IMR-90 (cell line): Measurements from ENCODE around the gene C7orf57. TPM values are rescaled to one million over a fixed set of nuclear protein-coding genes. Genes with fewer than 3 reads are reported as not detected.

Experiments
- ATAC-seq: fragments of 200-7000 bp; cut with Tn5 transposase; 2 replicates; pipeline ENCODE4 v1.9.1; 2020; ENCODE audit warnings: low read depth, mild to moderate bottlenecking, moderate library complexity
- BruUV-seq: library from RNA; stranded (reverse); fragments of 400-500 nt; replicated peaks from 2 replicates; lab custom pipeline; 2021; lab: Mats Ljungman, UMichigan
- CTCF ChIA-PET: fragments of 300-600 bp; formaldehyde crosslinking; extraction: SDS; loops from one replicate; lab custom pipeline; 2021; ENCODE audit warnings: antibody characterized with exemption; lab: Yijun Ruan, JAX
- POLR2A ChIA-PET: fragments of 300-600 bp; sonication (Branson Sonifier 250); formaldehyde crosslinking; loops from one replicate; lab custom pipeline; 2022; ENCODE audit warnings: antibody characterized with exemption; ENCODE audit not compliant: unreplicated experiment; lab: Charles Lee
- DNase-seq: peaks from one replicate; pipeline ENCODE4 v3.0.0; 2013
- H2AFZ ChIP-seq: replicated peaks from 2 replicates; pipeline ENCODE3; 2013; ENCODE audit warnings: low read length, mild to moderate bottlenecking; ENCODE audit not compliant: poor library complexity
- H2AK5ac ChIP-seq: 2 replicates; pipeline ENCODE4 v1.6.1; 2013; ENCODE audit warnings: low read depth, low read length, inconsistent platforms
- H2AK9ac ChIP-seq: replicated peaks from 2 replicates; pipeline ENCODE3; 2013; ENCODE audit warnings: mild to moderate bottlenecking, low read depth, low read length, moderate library complexity; ENCODE audit not compliant: poor library complexity
- H2BK120ac ChIP-seq: 2 replicates; pipeline ENCODE4 v1.6.1; 2013; ENCODE audit warnings: low read depth, low read length, inconsistent platforms
- H2BK15ac ChIP-seq: 3 replicates; pipeline ENCODE4 v1.6.1; 2013; ENCODE audit warnings: low read depth, low read length, inconsistent platforms
- H2BK20ac ChIP-seq: 2 replicates; pipeline ENCODE4 v1.6.1; 2013; ENCODE audit warnings: low read depth, mild to moderate bottlenecking, inconsistent platforms, low read length, moderate library complexity
- H2BK5ac ChIP-seq: 2 replicates; pipeline ENCODE4 v1.6.1; 2013; ENCODE audit warnings: mild to moderate bottlenecking, low read depth, low read length, inconsistent platforms; ENCODE audit not compliant: poor library complexity, severe bottlenecking
- H3K14ac ChIP-seq: replicated peaks from 2 replicates; pipeline ENCODE4 v1.6.1; 2013; ENCODE audit warnings: low read depth, low read length, inconsistent platforms
- H3K18ac ChIP-seq: 2 replicates; pipeline ENCODE4 v1.6.1; 2013; ENCODE audit warnings: low read depth, low read length, control low read depth
- H3K23ac ChIP-seq: 2 replicates; pipeline ENCODE4 v1.6.1; 2013; ENCODE audit warnings: low read depth, low read length, inconsistent platforms
- H3K27ac ChIP-seq: 2 replicates; pipeline ENCODE4 v1.5.1; 2013; ENCODE audit warnings: mild to moderate bottlenecking, control low read depth, low read length; ENCODE audit not compliant: insufficient read depth
- H3K27me3 ChIP-seq: 2 replicates; pipeline ENCODE4 v1.6.1; 2013; ENCODE audit warnings: low read length; ENCODE audit not compliant: control insufficient read depth, insufficient read depth
- H3K36me3 ChIP-seq: 2 replicates; pipeline ENCODE4 v1.6.1; 2013; ENCODE audit warnings: low read length, mixed read lengths; ENCODE audit not compliant: control insufficient read depth, insufficient read depth
- H3K4ac ChIP-seq: 2 replicates; pipeline ENCODE4 v1.6.1; 2013; ENCODE audit warnings: low read depth, low read length, inconsistent platforms
- H3K4me1 ChIP-seq: 2 replicates; pipeline ENCODE4 v1.6.1; 2013; ENCODE audit warnings: low read length, mixed read lengths; ENCODE audit not compliant: control insufficient read depth, insufficient read depth
- H3K4me2 ChIP-seq: 2 replicates; pipeline ENCODE4 v1.6.1; 2013; ENCODE audit warnings: low read depth, mild to moderate bottlenecking, control low read depth, low read length, moderate library complexity
- H3K4me3 ChIP-seq: 2 replicates; pipeline ENCODE4 v1.5.1; 2013; ENCODE audit warnings: low read depth, mild to moderate bottlenecking, control low read depth, low read length, moderate library complexity; ENCODE audit not compliant: insufficient read depth
- H3K56ac ChIP-seq: 2 replicates; pipeline ENCODE4 v1.6.1; 2013; ENCODE audit warnings: low read length, inconsistent platforms; ENCODE audit not compliant: insufficient read depth; ENCODE audit errors: extremely low read depth
- H3K79me1 ChIP-seq, 2 experiments: 2 replicates each; pipeline ENCODE4 v1.6.1; 2013; ENCODE audit warnings: low read length in 2 of 2, inconsistent platforms in 1 of 2, low read depth in 1 of 2
- H3K9ac ChIP-seq: 2 replicates; pipeline ENCODE4 v1.6.1; 2013; ENCODE audit warnings: low read depth, low read length, control low read depth
- H3K9me1 ChIP-seq: 2 replicates; pipeline ENCODE4 v1.6.1; 2013; ENCODE audit warnings: low read length, inconsistent platforms; ENCODE audit not compliant: insufficient read depth
- H3K9me3 ChIP-seq: 2 replicates; pipeline ENCODE4 v1.6.1; 2013; ENCODE audit warnings: low read length; ENCODE audit not compliant: control insufficient read depth, insufficient read depth
- H4K20me1 ChIP-seq: 2 replicates; pipeline ENCODE4 v1.6.1; 2013; ENCODE audit warnings: low read length, inconsistent platforms; ENCODE audit not compliant: insufficient read depth
- H4K5ac ChIP-seq: 2 replicates; pipeline ENCODE4 v1.6.1; 2013; ENCODE audit warnings: mild to moderate bottlenecking, low read depth, low read length, control low read depth
- H4K8ac ChIP-seq, 2 experiments: 2 replicates each; pipeline ENCODE4 v1.6.1; 2013; ENCODE audit warnings: low read depth in 2 of 2, low read length in 2 of 2, control low read depth in 1 of 2, inconsistent platforms in 1 of 2
- H4K91ac ChIP-seq: 2 replicates; pipeline ENCODE4 v1.6.1; 2013; ENCODE audit warnings: low read depth, low read length, inconsistent platforms; ENCODE audit not compliant: insufficient read depth
- BHLHE40 ChIP-seq: fragments of 150-350 bp; IDR thresholded peaks from 2 replicates; pipeline ENCODE4 v1.6.1; 2016; ENCODE audit warnings: mild to moderate bottlenecking, low read depth, low read length
- CEBPB ChIP-seq: IDR thresholded peaks from 2 replicates; pipeline ENCODE4 v1.6.1; 2012; ENCODE audit warnings: low read depth, low read length, improper control_type of control experiment
- CHD1 ChIP-seq: IDR thresholded peaks from 2 replicates; pipeline ENCODE4 v1.6.1; 2012; ENCODE audit warnings: low read depth, low read length, improper control_type of control experiment
- FOS ChIP-seq: fragments of 150-350 bp; IDR thresholded peaks from 2 replicates; pipeline ENCODE4 v1.6.1; 2016; ENCODE audit warnings: low read depth, low read length
- MAFK ChIP-seq: IDR thresholded peaks from 2 replicates; pipeline ENCODE4 v1.6.1; 2012; ENCODE audit warnings: low read depth, low read length, improper control_type of control experiment
- MAZ ChIP-seq: IDR thresholded peaks from 2 replicates; pipeline ENCODE4 v1.6.1; 2012; ENCODE audit warnings: low read depth, mild to moderate bottlenecking, low read length, improper control_type of control experiment, moderate library complexity, borderline replicate concordance
- MXI1 ChIP-seq: IDR thresholded peaks from 2 replicates; pipeline ENCODE4 v1.6.1; 2012; ENCODE audit warnings: low read depth, mild to moderate bottlenecking, low read length, moderate library complexity, borderline replicate concordance
- NFE2L2 ChIP-seq: fragments of 150-350 bp; IDR thresholded peaks from 2 replicates; pipeline ENCODE4 v1.6.1; 2016; ENCODE audit warnings: low read depth, mild to moderate bottlenecking, low read length
- POLR2A ChIP-seq: IDR thresholded peaks from 2 replicates; pipeline ENCODE4 v1.6.1; 2012; ENCODE audit warnings: mild to moderate bottlenecking, low read depth, low read length
- RAD21 ChIP-seq: IDR thresholded peaks from 2 replicates; pipeline ENCODE4 v1.6.1; 2012; ENCODE audit warnings: low read length, improper control_type of control experiment
- RCOR1 ChIP-seq: IDR thresholded peaks from 2 replicates; pipeline ENCODE4 v1.6.1; 2012; ENCODE audit warnings: mild to moderate bottlenecking, low read length, improper control_type of control experiment; ENCODE audit not compliant: insufficient replicate concordance
- RFX5 ChIP-seq: IDR thresholded peaks from 2 replicates; pipeline ENCODE4 v1.8.0; 2012; ENCODE audit warnings: low read depth, mild to moderate bottlenecking, low read length, moderate library complexity
- SMC3 ChIP-seq: fragments of 150-350 bp; IDR thresholded peaks from 2 replicates; pipeline ENCODE4 v1.6.1; 2016; ENCODE audit warnings: low read depth, mild to moderate bottlenecking, antibody characterized with exemption, low read length, moderate library complexity
- WGBS, 2 experiments: methylation state at CpG; one replicate each; pipeline versions ENCODE4 v1.1.5 to v1.1.7; 2013; ENCODE audit warnings: missing lambda C conversion rate in 2 of 2; ENCODE audit not compliant: insufficient read length in 1 of 2; ENCODE audit errors: extremely low coverage in 2 of 2; 5-methylcytosine and 5-hydroxymethylcytosine counted together
- dilution Hi-C: fragments of 300-500 bp; cut with HindIII; formaldehyde crosslinking; loops from one replicate; pipeline ENCODE4 v1.14.3; 2018; ENCODE audit warnings: low sequenced_read_pairs; ENCODE audit not compliant: unreplicated experiment
- in situ Hi-C: fragments of 300-500 bp; cut with MboI; formaldehyde crosslinking; loops from 3 replicates; pipeline ENCODE4 v1.14.3; 2019; ENCODE audit warnings: low sequenced_read_pairs, inconsistent platforms, mixed read lengths
- intact Hi-C: fragments of 100-400 bp; cut with micrococcal nuclease; formaldehyde crosslinking; loops from 2 replicates; pipeline ENCODE4 v1.10.0; 2022
- polyA plus RNA-seq, 3 experiments: library from polyadenylated mRNA; depleted of rRNA; stranded (reverse); fragments of >200 nt; gene quantifications; 2 replicates each; pipeline ENCODE4 v1.2.3, GENCODE V29; 2012; ENCODE audit warnings: low replicate concordance in 1 of 3
- total RNA-seq: library from RNA; depleted of rRNA; stranded (reverse); fragments of >200 nt; gene quantifications from 2 replicates; pipeline ENCODE4 v1.2.3, GENCODE V29; 2012
- TF ChIP-seq, protein P1 (sequence below): conservative IDR thresholded peaks from 2 replicates; pipeline ENCODE4 v1.5.1; 2012; ENCODE audit warnings: mild to moderate bottlenecking, low read depth, low read length, improper control_type of control experiment
- TF ChIP-seq, protein P2 (sequence below): fragments of 150-350 bp; IDR thresholded peaks from 2 replicates; pipeline ENCODE4 v1.6.1; 2016; ENCODE audit warnings: low read depth, mild to moderate bottlenecking, low read length, moderate library complexity, borderline replicate concordance
- TF ChIP-seq, protein P3 (sequence below): fragments of 150-350 bp; IDR thresholded peaks from 2 replicates; pipeline ENCODE4 v1.6.1; 2017; ENCODE audit warnings: mild to moderate bottlenecking, antibody characterized with exemption, low read length, low read depth

C7orf57 gene
- total and polyA plus RNA-seq, 2 of the 4 experiments (the other 2 are of a cell fraction) = not detected

DNA sequence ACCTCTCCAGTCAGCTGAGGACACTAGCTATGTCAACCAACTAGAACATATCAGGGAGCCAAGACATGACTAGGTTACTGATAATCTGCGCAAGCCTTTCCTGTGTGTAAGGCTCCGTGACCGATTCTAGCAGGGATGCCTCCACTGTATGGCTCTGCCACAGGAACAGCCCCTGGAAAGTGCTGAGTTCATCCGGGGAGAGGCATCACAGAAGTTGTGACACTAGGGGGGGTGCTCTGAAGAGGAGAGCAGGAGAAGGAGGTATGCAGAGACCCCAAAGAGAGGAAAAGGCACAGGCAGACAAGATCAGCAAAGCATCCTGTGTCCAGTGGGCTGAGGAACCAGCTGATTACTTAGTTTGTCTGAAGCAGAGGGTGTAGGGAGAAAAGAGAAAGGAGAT, 67.2 kb downstream of the C7orf57 start:
- H4K91ac ChIP-seq = no peak overlapping the region
- H3K56ac ChIP-seq = no peak overlapping the region
- H3K9me1 ChIP-seq = peaks cover 3% of the 10 kb centered on the region
- peaks cover 24 to 32% of the 10 kb centered on the region in 2 experiments for H3K79me1 ChIP-seq
- CTCF ChIA-PET = interaction anchor here (0.7 to 1.4 kb wide), 3 partner anchors 8 to 66 kb away, joined by 3 to 5 read pairs (median 3); no protein-coding TSS in a partner anchor
- H3K14ac ChIP-seq = no peak overlapping the region
- H2AK9ac ChIP-seq = no peak overlapping the region
- H2BK20ac ChIP-seq = no peak overlapping the region
- H4K20me1 ChIP-seq = no peaks in the 10 kb centered on the region
- H2BK120ac ChIP-seq = no peak overlapping the region
- intact Hi-C loops (no loop called here), in situ Hi-C loops (loop anchor here (25.0 kb wide), 1 partner anchor 840 kb away; no protein-coding TSS in a partner anchor), dilution Hi-C loops (loop anchor here (25.0 kb wide), 1 partner anchor 115 kb away; the partner anchor contains the start of gene HUS1)
- no peak overlapping the region for H3K23ac ChIP-seq
- H3K4me3 ChIP-seq = no peak overlapping the region
- H3K4me2 ChIP-seq = no peak overlapping the region
- DNase-seq (no peak), ATAC-seq (no peak)
- H4K8ac ChIP-seq = no peak overlapping the region
- no peak overlapping the region for H4K5ac ChIP-seq
- H3K4me1 ChIP-seq = peaks cover 4% of the 10 kb centered on the region; the same call in 1 of the 2 replicates
- no peak overlapping the region for H3K27ac ChIP-seq
- WGBS, 2 experiments = 100% methylated on average over 4 of the region's 4 CpGs; no CpG with 5 or more reads in 1 of the 2 experiments
- H2BK5ac ChIP-seq = no peak overlapping the region
- no TSS peak for BruUV-seq
- POLR2A ChIA-PET = no interaction called here
- H3K4ac ChIP-seq = no peak overlapping the region
- H3K27me3 ChIP-seq = no peaks in the 10 kb centered on the region
- H3K9ac ChIP-seq = no peak overlapping the region
- no peak for TF ChIP-seq CHD1
- TF ChIP-seq BHLHE40 = no peak
- no peak for TF ChIP-seq RFX5
- TF ChIP-seq, protein P1, sequence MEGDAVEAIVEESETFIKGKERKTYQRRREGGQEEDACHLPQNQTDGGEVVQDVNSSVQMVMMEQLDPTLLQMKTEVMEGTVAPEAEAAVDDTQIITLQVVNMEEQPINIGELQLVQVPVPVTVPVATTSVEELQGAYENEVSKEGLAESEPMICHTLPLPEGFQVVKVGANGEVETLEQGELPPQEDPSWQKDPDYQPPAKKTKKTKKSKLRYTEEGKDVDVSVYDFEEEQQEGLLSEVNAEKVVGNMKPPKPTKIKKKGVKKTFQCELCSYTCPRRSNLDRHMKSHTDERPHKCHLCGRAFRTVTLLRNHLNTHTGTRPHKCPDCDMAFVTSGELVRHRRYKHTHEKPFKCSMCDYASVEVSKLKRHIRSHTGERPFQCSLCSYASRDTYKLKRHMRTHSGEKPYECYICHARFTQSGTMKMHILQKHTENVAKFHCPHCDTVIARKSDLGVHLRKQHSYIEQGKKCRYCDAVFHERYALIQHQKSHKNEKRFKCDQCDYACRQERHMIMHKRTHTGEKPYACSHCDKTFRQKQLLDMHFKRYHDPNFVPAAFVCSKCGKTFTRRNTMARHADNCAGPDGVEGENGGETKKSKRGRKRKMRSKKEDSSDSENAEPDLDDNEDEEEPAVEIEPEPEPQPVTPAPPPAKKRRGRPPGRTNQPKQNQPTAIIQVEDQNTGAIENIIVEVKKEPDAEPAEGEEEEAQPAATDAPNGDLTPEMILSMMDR = no peak
- TF ChIP-seq CEBPB = no peak
- no peak for TF ChIP-seq NFE2L2
- TF ChIP-seq MAFK = no peak
- no peak for TF ChIP-seq RCOR1
- TF ChIP-seq POLR2A = no peak
- no peak for TF ChIP-seq RAD21
- TF ChIP-seq SMC3 = no peak
- TF ChIP-seq, protein P2, sequence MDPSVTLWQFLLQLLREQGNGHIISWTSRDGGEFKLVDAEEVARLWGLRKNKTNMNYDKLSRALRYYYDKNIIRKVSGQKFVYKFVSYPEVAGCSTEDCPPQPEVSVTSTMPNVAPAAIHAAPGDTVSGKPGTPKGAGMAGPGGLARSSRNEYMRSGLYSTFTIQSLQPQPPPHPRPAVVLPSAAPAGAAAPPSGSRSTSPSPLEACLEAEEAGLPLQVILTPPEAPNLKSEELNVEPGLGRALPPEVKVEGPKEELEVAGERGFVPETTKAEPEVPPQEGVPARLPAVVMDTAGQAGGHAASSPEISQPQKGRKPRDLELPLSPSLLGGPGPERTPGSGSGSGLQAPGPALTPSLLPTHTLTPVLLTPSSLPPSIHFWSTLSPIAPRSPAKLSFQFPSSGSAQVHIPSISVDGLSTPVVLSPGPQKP = no peak
- TF ChIP-seq, protein P3, sequence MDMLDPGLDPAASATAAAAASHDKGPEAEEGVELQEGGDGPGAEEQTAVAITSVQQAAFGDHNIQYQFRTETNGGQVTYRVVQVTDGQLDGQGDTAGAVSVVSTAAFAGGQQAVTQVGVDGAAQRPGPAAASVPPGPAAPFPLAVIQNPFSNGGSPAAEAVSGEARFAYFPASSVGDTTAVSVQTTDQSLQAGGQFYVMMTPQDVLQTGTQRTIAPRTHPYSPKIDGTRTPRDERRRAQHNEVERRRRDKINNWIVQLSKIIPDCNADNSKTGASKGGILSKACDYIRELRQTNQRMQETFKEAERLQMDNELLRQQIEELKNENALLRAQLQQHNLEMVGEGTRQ = no peak
- TF ChIP-seq FOS = no peak
- no peak for TF ChIP-seq MXI1
- TF ChIP-seq MAZ = no peak
- H3K36me3 ChIP-seq = peaks cover 44% of the 10 kb centered on the region
- no peak overlapping the region for H2BK15ac ChIP-seq
- no peak overlapping the region for H2AK5ac ChIP-seq
- H3K18ac ChIP-seq = no peak overlapping the region
- H3K9me3 ChIP-seq = no peaks in the 10 kb centered on the region
- H2AFZ ChIP-seq = no peak overlapping the region
